Endothelial cell of umbilical vein (primary cell): Measurements from ENCODE around the gene ELOA. TPM values are rescaled to one million over a fixed set of nuclear protein-coding genes. Genes with fewer than 3 reads are reported as not detected.

ENCODE experiments used
- BruUV-seq: library from RNA; stranded (reverse); fragments of 400-500 nt; replicated peaks from 2 replicates; lab custom pipeline; 2021; lab: Mats Ljungman, UMichigan
- CTCF ChIA-PET: fragments of 300-600, 350-600 bp; sonication (Branson Sonifier 250); formaldehyde crosslinking; loops from one replicate; lab custom pipeline; 2021; ENCODE audit warnings: antibody characterized with exemption, inconsistent platforms; lab: Charles Lee
- POLR2A ChIA-PET: fragments of 300-600, 350-600 bp; sonication (Branson Sonifier 250); formaldehyde crosslinking; loops from one replicate; lab custom pipeline; 2021; ENCODE audit warnings: antibody characterized with exemption, inconsistent platforms; lab: Charles Lee
- DNase-seq: peaks from one replicate; pipeline ENCODE4 v3.0.0-alpha.2; 2011; ENCODE audit warnings: low read depth, low spot score
- FAIRE-seq: peaks from 2 replicates; lab custom pipeline; 2011; peaks lifted over from hg19 to GRCh38; lab: Jason Lieb, UNC
- H2AFZ ChIP-seq: 2 replicates; pipeline ENCODE4 v1.6.0; 2012; ENCODE audit warnings: low read depth, low read length, control low read depth, inconsistent platforms
- H3K27ac ChIP-seq: 2 replicates; pipeline ENCODE4 v1.5.1; 2011; ENCODE audit warnings: low read depth, mild to moderate bottlenecking, control low read depth, low read length, moderate library complexity; ENCODE audit not compliant: insufficient read depth
- H3K27me3 ChIP-seq, 2 experiments: 2 replicates each; pipeline versions ENCODE4 v1.6.0 to v1.6.1; 2011; ENCODE audit warnings: low read length in 2 of 2, mixed read lengths in 1 of 2; ENCODE audit not compliant: control insufficient read depth in 2 of 2, insufficient read depth in 2 of 2
- H3K36me3 ChIP-seq, 2 experiments: 2 replicates in 1 of 2; 3 replicates in 1 of 2; pipeline ENCODE4 v1.5.1; 2011; ENCODE audit warnings: low read length in 2 of 2, mild to moderate bottlenecking in 1 of 2, moderate library complexity in 1 of 2; ENCODE audit not compliant: control insufficient read depth in 2 of 2, insufficient read depth in 2 of 2; ENCODE audit errors: extremely low read depth in 1 of 2
- H3K4me1 ChIP-seq: 3 replicates; pipeline ENCODE4 v1.5.1; 2011; ENCODE audit warnings: mild to moderate bottlenecking, low read length; ENCODE audit not compliant: control insufficient read depth, insufficient read depth; ENCODE audit errors: extremely low read depth
- H3K4me2 ChIP-seq: 2 replicates; pipeline ENCODE4 v1.6.1; 2011; ENCODE audit warnings: low read length, control low read depth, mixed read lengths; ENCODE audit not compliant: insufficient read depth
- H3K4me3 ChIP-seq, 3 experiments: fragments of 200-600 bp in 1 of 3; sonication (generic), shearing (Covaris generic) in 1 of 3; replicated peaks in 1 of 3; 2 replicates each; pipeline ENCODE4 v1.5.1; 2011 to 2016; ENCODE audit warnings: control low read depth in 3 of 3, low read length in 3 of 3, mild to moderate bottlenecking in 2 of 3, inconsistent platforms in 1 of 3, low read depth in 1 of 3, moderate library complexity in 1 of 3; ENCODE audit not compliant: insufficient read depth in 1 of 3
- H3K79me2 ChIP-seq: 2 replicates; pipeline ENCODE4 v1.6.0; 2012; ENCODE audit warnings: low read length, inconsistent platforms; ENCODE audit not compliant: control insufficient read depth, insufficient read depth
- H3K9ac ChIP-seq: replicated peaks from 2 replicates; pipeline ENCODE3; 2011; ENCODE audit warnings: low read length, control low read depth; ENCODE audit not compliant: insufficient read depth; ENCODE audit errors: extremely low read depth
- H3K9me1 ChIP-seq: replicated peaks from 3 replicates; pipeline ENCODE4 v1.6.0; 2011; ENCODE audit warnings: mild to moderate bottlenecking, low read length; ENCODE audit not compliant: control insufficient read depth, insufficient read depth; ENCODE audit errors: extremely low read depth
- H3K9me3 ChIP-seq: replicated peaks from 2 replicates; pipeline ENCODE4 v1.5.1; 2012; ENCODE audit warnings: low read length, inconsistent platforms; ENCODE audit not compliant: control insufficient read depth, insufficient read depth
- H4K20me1 ChIP-seq: replicated peaks from 2 replicates; pipeline ENCODE3; 2011; ENCODE audit warnings: mild to moderate bottlenecking, low read length; ENCODE audit not compliant: control insufficient read depth, insufficient read depth; ENCODE audit errors: extremely low read depth
- CTCF ChIP-seq, 2 donors: IDR thresholded peaks; 1 replicate in 1 of 2; 2 replicates in 1 of 2; pipeline ENCODE4 v1.5.1; 2011; ENCODE audit warnings: low read length in 2 of 2, mild to moderate bottlenecking in 2 of 2, moderate library complexity in 2 of 2, control low read depth in 1 of 2, inconsistent platforms in 1 of 2, low read depth in 1 of 2; ENCODE audit not compliant: insufficient read depth in 1 of 2; ENCODE audit errors: extremely low read depth in 1 of 2
- MAX ChIP-seq: IDR thresholded peaks from 2 replicates; pipeline ENCODE4 v1.6.1; 2011; ENCODE audit not compliant: insufficient read depth, insufficient read length
- POLR2AphosphoS5 ChIP-seq: IDR thresholded peaks from 2 replicates; pipeline ENCODE4 v1.6.1; 2012; ENCODE audit warnings: low read depth, mild to moderate bottlenecking, control low read depth, low read length, moderate library complexity; ENCODE audit not compliant: insufficient read depth
- dilution Hi-C: fragments of 300-500 bp; cut with MboI; formaldehyde crosslinking; loops from one replicate; pipeline ENCODE4 v1.15.0; 2019; ENCODE audit warnings: low sequenced_read_pairs; ENCODE audit not compliant: extremely low pct_ligation_motif_present
- intact Hi-C: fragments of 100-400 bp; cut with micrococcal nuclease; formaldehyde crosslinking; loops from one replicate; pipeline ENCODE4 v1.10.0; 2022
- polyA plus RNA-seq, 4 experiments: library from polyadenylated mRNA; depleted of rRNA in 3 of 4; stranded (reverse) in 3 of 4; unstranded in 1 of 4; fragments of >200 nt; gene quantifications; 2 replicates each; pipeline versions ENCODE4 v1.2.1 to v1.2.3, GENCODE V29; 2011 to 2012; ENCODE audit warnings: missing spikeins in 1 of 4
- total RNA-seq: library from RNA; stranded (reverse); gene quantifications from 2 replicates; pipeline ENCODE4 v1.2.3, GENCODE V29; 2021

The ELOA gene
- total and polyA plus RNA-seq, 2 donors (not counting 3 experiments of a cell fraction or from before 2014, with no cell fraction given) = 11.9 to 42.6 TPM

- no peaks in the 10 kb centered on the region for H3K9me1 ChIP-seq
- DNase-seq = peak; percentile 81
- TF ChIP-seq CTCF (IDR thresholded peaks at IDR 0.05; ENCODE audit: extremely low read depth in 1 of 2, insufficient read depth in 1 of 2, low read depth in 1 of 2, low read length in 2 of 2) (peak; percentile 94 to 97), POLR2AphosphoS5 (peak; percentile 30), MAX (no peak)
- H3K4me2 ChIP-seq = no peak overlapping the region
- no peak overlapping the region for H2AFZ ChIP-seq
- no peak overlapping the region for H3K9ac ChIP-seq
- H3K27ac ChIP-seq = no peak overlapping the region
- no peak overlapping the region for H3K4me3 ChIP-seq
- dilution Hi-C loops = no loop called here
- no TSS peak for BruUV-seq
- FAIRE-seq = peak; percentile 95
- no peaks in the 10 kb centered on the region for H3K9me3 ChIP-seq
- POLR2A ChIA-PET = interaction anchor here (0.7 kb wide), 1 partner anchor 806 kb away, joined by 4 read pairs; no protein-coding TSS in a partner anchor
- CTCF ChIA-PET = interaction anchor here (0.6 to 2.6 kb wide), 50 partner anchors 8 to 340 kb away, joined by 3 to 68 read pairs (median 5); partner anchors contain the start of genes FUCA1, GALE, HMGCL and LYPLA2
- no peaks in the 10 kb centered on the region for H3K79me2 ChIP-seq
- no peaks in the 10 kb centered on the region for H4K20me1 ChIP-seq
- intact Hi-C loops = loop anchor here (1.0 to 2.0 kb wide), 4 partner anchors 19 to 96 kb away; partner anchors contain the start of genes FUCA1 and LYPLA2
- no peaks in the 10 kb centered on the region for H3K27me3 ChIP-seq
- peaks cover 2% of the 10 kb centered on the region for H3K4me1 ChIP-seq
- no peaks in the 10 kb centered on the region for H3K36me3 ChIP-seq
These were observed 29.0 kb downstream of the ELOA start for GRCh38 chr1:23772049-23772853.
